ENCODE measurements around the gene RAB1B. TPM values are rescaled to one million over a fixed set of nuclear protein-coding genes. Genes with fewer than 3 reads are reported as not detected.

The RAB1B gene
- total RNA-seq, 1 donor, result 75.3 TPM

GRCh38 chr11:66294626-66295620, 26.5 kb downstream of the RAB1B start:
- H3K4me2 ChIP-seq (ENCODE audit: insufficient read depth, low read length), result no peak overlapping the region
- H3K9me3 ChIP-seq (ENCODE audit: low read depth, low read length), result no peaks in the 10 kb centered on the region
- H3K36me3 ChIP-seq (ENCODE audit: insufficient read depth, low read length), result no peaks in the 10 kb centered on the region
- H2AFZ ChIP-seq (ENCODE audit: low read length), result no peak overlapping the region
- TF ChIP-seq CTCF (IDR thresholded peaks at IDR 0.05; ENCODE audit: extremely low read depth, low read depth, low read length), result no peak
- H3K4me3 ChIP-seq (ENCODE audit: insufficient read depth, low read length), result no peak overlapping the region
- H3K79me2 ChIP-seq (ENCODE audit: insufficient read depth, low read length), result no peaks in the 10 kb centered on the region
- H3K27me3 ChIP-seq (ENCODE audit: insufficient read depth, low read length), result peaks cover 43% of the 10 kb centered on the region
- peak; percentile 58 for DNase-seq (ENCODE audit: insufficient read length, low spot score, missing footprints)
- H3K27ac ChIP-seq (ENCODE audit: low read depth, low read length), result no peak overlapping the region
- H3K4me1 ChIP-seq (ENCODE audit: insufficient read depth, low read length), result peaks cover 3% of the 10 kb centered on the region
- no peaks in the 10 kb centered on the region for H4K20me1 ChIP-seq (ENCODE audit: insufficient read depth, low read length)

- Histone ChIP-seq H2AFZ (ENCODE audit: low read length) (no peak overlapping the region), H3K36me3 (ENCODE audit: insufficient read depth, low read length) (no peaks in the 10 kb centered on the region), H3K27me3 (ENCODE audit: insufficient read depth, low read length) (peaks cover 18% of the 10 kb centered on the region), H3K9me3 (ENCODE audit: low read depth, low read length) (no peaks in the 10 kb centered on the region), H3K4me1 (ENCODE audit: insufficient read depth, low read length) (no peaks in the 10 kb centered on the region), H3K27ac (ENCODE audit: low read depth, low read length) (no peak overlapping the region), H4K20me1 (ENCODE audit: insufficient read depth, low read length) (no peaks in the 10 kb centered on the region), H3K79me2 (ENCODE audit: insufficient read depth, low read length) (no peaks in the 10 kb centered on the region), H3K4me2 (ENCODE audit: insufficient read depth, low read length) (no peak overlapping the region), H3K4me3 (ENCODE audit: insufficient read depth, low read length) (no peak overlapping the region)
- DNase-seq (ENCODE audit: insufficient read length, low spot score, missing footprints), result peak; percentile 71
- no peak for TF ChIP-seq CTCF (IDR thresholded peaks at IDR 0.05; ENCODE audit: extremely low read depth, low read depth, low read length)
Measured at GRCh38 chr11:66297610-66298009, 29.2 kb downstream of the RAB1B start.

- no peak overlapping the region for H3K27ac ChIP-seq (ENCODE audit: low read depth, low read length)
- H3K79me2 ChIP-seq (ENCODE audit: insufficient read depth, low read length), result no peaks in the 10 kb centered on the region
- no peak overlapping the region for H2AFZ ChIP-seq (ENCODE audit: low read length)
- H3K36me3 ChIP-seq (ENCODE audit: insufficient read depth, low read length), result no peaks in the 10 kb centered on the region
- peak; percentile 68 for DNase-seq (ENCODE audit: insufficient read length, low spot score, missing footprints)
- H4K20me1 ChIP-seq (ENCODE audit: insufficient read depth, low read length), result no peaks in the 10 kb centered on the region
- H3K4me2 ChIP-seq (ENCODE audit: insufficient read depth, low read length), result no peak overlapping the region
- H3K4me1 ChIP-seq (ENCODE audit: insufficient read depth, low read length), result no peaks in the 10 kb centered on the region
- TF ChIP-seq CTCF (IDR thresholded peaks at IDR 0.05; ENCODE audit: extremely low read depth, low read depth, low read length), result no peak
- H3K9me3 ChIP-seq (ENCODE audit: low read depth, low read length), result no peaks in the 10 kb centered on the region
- H3K4me3 ChIP-seq (ENCODE audit: insufficient read depth, low read length), result no peak overlapping the region
- peaks cover 7% of the 10 kb centered on the region for H3K27me3 ChIP-seq (ENCODE audit: insufficient read depth, low read length)
Measured at GRCh38 chr11:66299186-66299585, 30.7 kb downstream of the RAB1B start.

GRCh38 chr11:66302656-66303055, 34.2 kb downstream of the RAB1B start:
- Histone ChIP-seq H3K4me2 (ENCODE audit: insufficient read depth, low read length) (no peak overlapping the region), H3K9me3 (ENCODE audit: low read depth, low read length) (no peaks in the 10 kb centered on the region), H3K36me3 (ENCODE audit: insufficient read depth, low read length) (no peaks in the 10 kb centered on the region), H4K20me1 (ENCODE audit: insufficient read depth, low read length) (no peaks in the 10 kb centered on the region), H3K27me3 (ENCODE audit: insufficient read depth, low read length) (peaks cover 7% of the 10 kb centered on the region), H3K79me2 (ENCODE audit: insufficient read depth, low read length) (no peaks in the 10 kb centered on the region), H3K4me3 (ENCODE audit: insufficient read depth, low read length) (no peak overlapping the region), H2AFZ (ENCODE audit: low read length) (no peak overlapping the region), H3K27ac (ENCODE audit: low read depth, low read length) (no peak overlapping the region), H3K4me1 (ENCODE audit: insufficient read depth, low read length) (no peaks in the 10 kb centered on the region)
- TF ChIP-seq CTCF (IDR thresholded peaks at IDR 0.05; ENCODE audit: extremely low read depth, low read depth, low read length), result no peak
- peak; percentile 11 for DNase-seq (ENCODE audit: insufficient read length, low spot score, missing footprints)
